NCI-H510A (cell line): ENCODE results near the gene TRPV6.

Experiments used
- DNase-seq: peaks from one replicate; lab custom pipeline; 2025; lab: John Stamatoyannopoulos, UW

Gene TRPV6

DNA sequence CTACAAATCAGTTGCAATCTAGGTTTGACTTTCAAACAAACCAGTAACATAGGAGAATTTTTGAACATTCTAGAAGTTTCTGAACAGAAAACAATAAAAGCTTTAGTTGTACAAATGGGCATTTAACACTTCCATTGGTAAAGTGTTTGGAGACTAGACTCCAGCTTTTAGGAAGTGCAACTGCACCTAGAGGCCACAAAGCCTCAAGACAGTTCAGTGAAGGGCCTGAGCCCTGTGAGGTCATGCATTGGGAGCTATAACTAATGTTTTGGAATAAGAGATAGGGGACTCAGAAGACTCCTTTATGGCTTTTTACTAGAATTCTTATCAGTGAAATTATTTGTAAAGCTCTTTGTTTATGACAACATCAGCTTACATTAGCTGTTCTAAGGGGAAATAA is 33.6 kb downstream of the TRPV6 start:
- no peak for DNase-seq

- no peak for DNase-seq
Observed at GRCh38 chr7:142851269-142851668, 34.3 kb downstream of the TRPV6 start.

DNA sequence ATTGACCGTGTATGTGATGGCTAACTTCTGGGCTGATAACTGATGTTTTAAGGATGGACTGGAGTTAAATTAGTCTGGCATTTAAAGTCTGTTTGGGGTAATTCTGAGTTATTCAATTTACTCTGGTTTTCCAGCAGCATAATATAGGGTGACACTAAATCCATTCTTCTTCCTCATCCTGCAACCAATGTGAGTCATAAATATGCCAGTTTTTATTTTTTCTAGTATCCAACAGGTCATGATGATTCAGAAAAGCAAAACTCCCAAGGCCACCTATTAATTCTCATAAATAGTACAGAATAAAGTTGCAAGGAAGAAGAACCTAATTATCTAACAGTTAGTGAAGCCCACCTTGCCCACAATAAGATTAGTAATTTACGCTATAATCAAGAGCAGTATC is 38.2 kb downstream of the TRPV6 start:
- DNase-seq: no peak

GRCh38 chr7:142842251-142842766 is 43.2 kb downstream of the TRPV6 start:
- no peak for DNase-seq

DNA sequence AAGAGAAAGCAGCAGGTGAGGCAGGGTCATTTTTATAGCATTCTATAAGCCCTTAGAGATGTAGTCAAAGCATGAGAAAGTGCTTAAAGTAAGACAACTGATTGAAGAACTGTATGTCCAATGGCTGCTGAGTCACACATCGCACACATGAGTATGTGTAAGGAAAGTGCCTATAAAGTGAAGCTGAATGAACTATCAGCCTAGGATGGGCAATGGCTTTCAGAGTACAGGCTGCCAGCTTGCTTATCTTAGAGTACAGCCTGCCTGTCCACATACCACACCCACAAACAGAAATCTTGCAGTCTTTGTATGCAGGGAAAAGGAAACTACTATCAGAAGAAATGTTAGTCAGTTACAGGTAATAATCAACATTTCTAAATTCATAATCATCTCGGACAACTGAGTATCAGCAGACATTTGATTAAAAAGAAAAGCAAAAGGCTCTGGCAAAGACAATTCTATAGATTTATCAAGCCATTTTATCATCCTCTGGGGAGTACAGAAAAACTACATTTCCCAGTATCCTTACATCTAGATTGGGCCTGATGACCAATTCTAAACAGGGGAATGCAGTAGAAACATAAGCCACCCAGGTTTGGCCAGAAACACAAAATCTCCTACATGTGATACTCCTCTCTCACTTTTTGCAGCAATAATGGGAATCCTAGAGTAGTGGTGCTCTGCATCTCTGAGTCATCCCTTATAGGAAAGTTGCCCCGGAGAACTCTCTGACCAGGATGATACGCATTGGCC is 46.9 kb downstream of the TRPV6 start:
- no peak for DNase-seq

- DNase-seq: no peak
Observed at GRCh38 chr7:142836426-142836825, 49.1 kb downstream of the TRPV6 start.

DNA sequence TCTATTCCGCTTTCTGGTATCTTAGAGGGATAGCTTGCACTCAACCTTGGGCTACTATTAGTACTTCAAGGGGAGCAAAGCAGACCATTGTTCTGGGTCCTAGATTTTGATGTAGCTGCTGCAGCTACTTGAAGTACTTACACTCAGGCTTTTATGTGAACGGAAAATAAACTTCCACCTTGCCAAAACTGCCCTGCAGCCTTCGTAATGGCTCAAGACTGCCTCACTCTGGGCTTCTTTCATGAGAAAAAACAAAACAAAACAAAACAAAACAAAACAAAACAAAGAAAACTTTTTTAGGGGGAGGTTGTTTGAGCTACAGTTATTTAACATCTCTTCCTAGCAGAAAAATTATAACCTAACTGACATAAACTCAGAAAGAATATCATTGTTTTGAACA is 50.1 kb downstream of the TRPV6 start:
- no peak for DNase-seq

- no peak for DNase-seq
Observed at GRCh38 chr7:142833174-142834048, 52.1 kb downstream of the TRPV6 start.

DNA sequence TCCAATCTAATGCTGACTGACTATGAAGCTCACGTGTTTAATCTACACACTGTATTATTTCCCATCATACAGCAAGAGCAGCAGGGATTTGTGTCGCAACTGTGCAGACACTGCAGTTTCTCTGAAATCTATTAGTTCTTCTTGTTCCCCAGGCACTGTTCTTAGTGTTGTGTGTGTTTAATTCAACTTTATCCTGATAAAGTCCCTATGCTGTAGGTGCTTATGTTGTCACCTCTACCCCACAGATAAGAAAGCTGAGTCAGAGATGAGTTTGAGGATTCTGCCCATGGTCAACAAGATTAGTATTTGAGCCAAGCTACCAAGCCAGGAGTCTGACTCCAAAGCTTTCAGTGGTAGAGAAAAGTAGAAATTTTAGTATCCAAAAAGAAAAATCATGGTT is 53.1 kb downstream of the TRPV6 start:
- DNase-seq: no peak

- no peak for DNase-seq
Observed at GRCh38 chr7:142827951-142828500, 57.5 kb downstream of the TRPV6 start.

- DNase-seq: no peak
Observed at GRCh38 chr7:142822714-142823113, 62.8 kb downstream of the TRPV6 start.
